SK-N-MC (cell line): ENCODE data around the gene MAML2.

Source experiments
- DNase-seq: peaks from one replicate; pipeline ENCODE4 v3.0.0-alpha.2; 2011; ENCODE audit warnings: low read depth, low spot score
- H3K27ac ChIP-seq: fragments of 200-600 bp; sonication (generic); 2 replicates; pipeline ENCODE4 v1.5.1; 2016; ENCODE audit warnings: mixed run types
- H3K36me3 ChIP-seq: fragments of 200-600 bp; sonication (generic); 2 replicates; pipeline ENCODE4 v1.6.1; 2017; ENCODE audit warnings: antibody characterized with exemption, low read length, mixed read lengths; ENCODE audit not compliant: insufficient read depth
- H3K4me3 ChIP-seq: fragments of 200-600 bp; sonication (generic); 2 replicates; pipeline ENCODE4 v1.5.1; 2016
- H3K9ac ChIP-seq: fragments of 200-600 bp; sonication (generic); 2 replicates; pipeline ENCODE4 v1.8.0; 2017; ENCODE audit warnings: mixed run types, mixed read lengths; ENCODE audit not compliant: insufficient read length
- H3K9me3 ChIP-seq: fragments of 200-600 bp; sonication (generic); 2 replicates; pipeline ENCODE4 v1.6.1; 2017; ENCODE audit warnings: low read depth, mild to moderate bottlenecking, antibody characterized with exemption, low read length, moderate library complexity, mixed read lengths
- EZH2 ChIP-seq: fragments of 200-600 bp; sonication (generic); IDR thresholded peaks from one replicate; pipeline ENCODE4 v1.6.1; 2017; ENCODE audit warnings: antibody characterized with exemption
- FOXP2 ChIP-seq: optimal IDR thresholded peaks from 2 replicates; pipeline ENCODE3; 2011; ENCODE audit warnings: mild to moderate bottlenecking, moderate library complexity; ENCODE audit not compliant: insufficient read depth; ENCODE audit errors: extremely low read length, control extremely low read depth
- POLR2AphosphoS5 ChIP-seq: IDR thresholded peaks from 2 replicates; pipeline ENCODE4 v1.6.1; 2012; ENCODE audit warnings: mild to moderate bottlenecking, low read depth, low read length, borderline replicate concordance

Gene MAML2

GRCh38 chr11:96152623-96153022, 190.4 kb downstream of the MAML2 start:
- no peak overlapping the region for H3K9ac ChIP-seq
- TF ChIP-seq FOXP2 (no peak), POLR2AphosphoS5 (no peak)
- no peaks in the 10 kb centered on the region for H3K36me3 ChIP-seq

GRCh38 chr11:96151501-96151900, 191.5 kb downstream of the MAML2 start:
- H3K36me3 ChIP-seq: no peaks in the 10 kb centered on the region
- H3K9ac ChIP-seq: no peak overlapping the region
- TF ChIP-seq FOXP2 (no peak), POLR2AphosphoS5 (no peak), EZH2 (no peak)
- H3K9me3 ChIP-seq: no peaks in the 10 kb centered on the region
- no peak overlapping the region for H3K4me3 ChIP-seq
- DNase-seq: no peak
- H3K27ac ChIP-seq: no peak overlapping the region

More at GRCh38 chr11:96152623-96153022, 190.4 kb downstream of the MAML2 start:
- H3K27ac ChIP-seq: no peak overlapping the region
- no peaks in the 10 kb centered on the region for H3K9me3 ChIP-seq
- DNase-seq: no peak
- H3K4me3 ChIP-seq: no peak overlapping the region

GRCh38 chr11:96150609-96151008, 192.4 kb downstream of the MAML2 start:
- Histone ChIP-seq H3K9ac (no peak overlapping the region), H3K36me3 (no peaks in the 10 kb centered on the region), H3K4me3 (no peak overlapping the region), H3K27ac (no peak overlapping the region), H3K9me3 (no peaks in the 10 kb centered on the region)
- no peak for DNase-seq
- no peak for TF ChIP-seq FOXP2
- TF ChIP-seq EZH2: no peak

GRCh38 chr11:96149743-96150555, 193.0 kb downstream of the MAML2 start:
- TF ChIP-seq EZH2: no peak
- TF ChIP-seq FOXP2: no peak
- TF ChIP-seq POLR2AphosphoS5: no peak
- no peaks in the 10 kb centered on the region for H3K36me3 ChIP-seq
- no peak overlapping the region for H3K27ac ChIP-seq
- H3K4me3 ChIP-seq: no peak overlapping the region
- no peak for DNase-seq
- H3K9ac ChIP-seq: no peak overlapping the region
- H3K9me3 ChIP-seq: no peaks in the 10 kb centered on the region

GRCh38 chr11:96147906-96148486, 195.0 kb downstream of the MAML2 start:
- DNase-seq: no peak
- Histone ChIP-seq H3K4me3 (no peak overlapping the region), H3K27ac (no peak overlapping the region), H3K9me3 (no peaks in the 10 kb centered on the region), H3K36me3 (no peaks in the 10 kb centered on the region), H3K9ac (no peak overlapping the region)
- TF ChIP-seq FOXP2 (no peak), EZH2 (no peak), POLR2AphosphoS5 (no peak)

GRCh38 chr11:96147186-96147585, 195.8 kb downstream of the MAML2 start:
- Histone ChIP-seq H3K27ac (no peak overlapping the region), H3K4me3 (no peak overlapping the region), H3K36me3 (no peaks in the 10 kb centered on the region), H3K9ac (no peak overlapping the region), H3K9me3 (no peaks in the 10 kb centered on the region)
- no peak for TF ChIP-seq POLR2AphosphoS5
- no peak for TF ChIP-seq FOXP2
- TF ChIP-seq EZH2: no peak
- no peak for DNase-seq

GRCh38 chr11:96146765-96147164, 196.2 kb downstream of the MAML2 start:
- Histone ChIP-seq H3K9ac (no peak overlapping the region), H3K9me3 (no peaks in the 10 kb centered on the region), H3K36me3 (no peaks in the 10 kb centered on the region), H3K4me3 (no peak overlapping the region), H3K27ac (no peak overlapping the region)
- no peak for TF ChIP-seq EZH2
- TF ChIP-seq POLR2AphosphoS5: no peak
- TF ChIP-seq FOXP2: no peak
- no peak for DNase-seq

- Histone ChIP-seq H3K9me3 (no peaks in the 10 kb centered on the region), H3K4me3 (no peak overlapping the region), H3K9ac (no peak overlapping the region), H3K36me3 (no peaks in the 10 kb centered on the region), H3K27ac (no peak overlapping the region)
- no peak for DNase-seq
- TF ChIP-seq EZH2 (no peak), FOXP2 (no peak), POLR2AphosphoS5 (no peak)
Measured at GRCh38 chr11:96145163-96145585, 197.8 kb downstream of the MAML2 start.

- no peaks in the 10 kb centered on the region for H3K9me3 ChIP-seq
- H3K27ac ChIP-seq: no peak overlapping the region
- no peak overlapping the region for H3K9ac ChIP-seq
- no peak overlapping the region for H3K4me3 ChIP-seq
- no peaks in the 10 kb centered on the region for H3K36me3 ChIP-seq
- no peak for DNase-seq
- TF ChIP-seq FOXP2: no peak
- no peak for TF ChIP-seq POLR2AphosphoS5
- TF ChIP-seq EZH2: no peak
Measured at GRCh38 chr11:96144553-96144952, 198.4 kb downstream of the MAML2 start.
